ENCODE data around the gene LRRC74B.

The LRRC74B gene

DNA sequence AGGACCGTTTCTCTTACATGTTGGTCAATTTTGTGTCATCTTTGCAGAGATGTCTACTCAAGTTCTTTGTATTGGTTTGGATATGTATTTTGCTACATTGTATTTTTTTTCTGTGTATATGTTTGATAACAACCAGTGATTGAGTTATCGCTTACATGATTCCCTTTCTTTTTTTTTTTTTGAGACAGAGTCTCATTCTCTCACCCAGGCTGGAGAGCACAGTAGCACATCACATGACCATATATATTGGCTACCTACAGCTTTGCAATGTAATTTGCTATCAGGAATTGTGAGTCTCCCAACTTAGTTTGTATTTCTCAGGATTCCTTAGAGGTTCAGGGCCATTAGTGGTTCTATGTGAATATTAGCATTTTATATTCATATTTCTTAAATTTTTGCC, 59.5 kb downstream of the LRRC74B start:
- Mint-ChIP-seq H3K36me3 (no peaks in the 10 kb centered on the region), H3K4me1 (ENCODE audit: low read depth) (peaks cover 5% of the 10 kb centered on the region), H3K4me3 (no peak overlapping the region), H3K9me3 (ENCODE audit: low read depth) (no peaks in the 10 kb centered on the region), H3K27ac (no peak overlapping the region), H3K27me3 (peaks cover 10% of the 10 kb centered on the region)

GRCh38 chr22:21106000-21106399, 60.3 kb downstream of the LRRC74B start:
- Mint-ChIP-seq H3K4me3 (no peak overlapping the region), H3K27ac (no peak overlapping the region), H3K4me1 (ENCODE audit: low read depth) (peaks cover 5% of the 10 kb centered on the region), H3K9me3 (ENCODE audit: low read depth) (no peaks in the 10 kb centered on the region), H3K27me3 (peaks cover 10% of the 10 kb centered on the region), H3K36me3 (no peaks in the 10 kb centered on the region)

GRCh38 chr22:21108379-21109115, 62.8 kb downstream of the LRRC74B start:
- H3K9me3 Mint-ChIP-seq (ENCODE audit: low read depth): no peaks in the 10 kb centered on the region

More at GRCh38 chr22:21108379-21109115, 62.8 kb downstream of the LRRC74B start:
- H3K27ac Mint-ChIP-seq: no peak overlapping the region
- H3K4me3 Mint-ChIP-seq: no peak overlapping the region
- peaks cover 7% of the 10 kb centered on the region for H3K27me3 Mint-ChIP-seq
- H3K4me1 Mint-ChIP-seq (ENCODE audit: low read depth): no peaks in the 10 kb centered on the region
- H3K36me3 Mint-ChIP-seq: no peaks in the 10 kb centered on the region

Data from activated naive CD8-positive, alpha-beta T cell (primary cell).